DMS53 (cell line): ENCODE measurements around the gene HOXB13.

Experiments used
- DNase-seq: peaks from one replicate; lab custom pipeline; 2025; lab: John Stamatoyannopoulos, UW

The HOXB13 gene

GRCh38 chr17:48704361-48705248 lies 23.9 kb downstream of the HOXB13 start:
- DNase-seq: no peak

DNA sequence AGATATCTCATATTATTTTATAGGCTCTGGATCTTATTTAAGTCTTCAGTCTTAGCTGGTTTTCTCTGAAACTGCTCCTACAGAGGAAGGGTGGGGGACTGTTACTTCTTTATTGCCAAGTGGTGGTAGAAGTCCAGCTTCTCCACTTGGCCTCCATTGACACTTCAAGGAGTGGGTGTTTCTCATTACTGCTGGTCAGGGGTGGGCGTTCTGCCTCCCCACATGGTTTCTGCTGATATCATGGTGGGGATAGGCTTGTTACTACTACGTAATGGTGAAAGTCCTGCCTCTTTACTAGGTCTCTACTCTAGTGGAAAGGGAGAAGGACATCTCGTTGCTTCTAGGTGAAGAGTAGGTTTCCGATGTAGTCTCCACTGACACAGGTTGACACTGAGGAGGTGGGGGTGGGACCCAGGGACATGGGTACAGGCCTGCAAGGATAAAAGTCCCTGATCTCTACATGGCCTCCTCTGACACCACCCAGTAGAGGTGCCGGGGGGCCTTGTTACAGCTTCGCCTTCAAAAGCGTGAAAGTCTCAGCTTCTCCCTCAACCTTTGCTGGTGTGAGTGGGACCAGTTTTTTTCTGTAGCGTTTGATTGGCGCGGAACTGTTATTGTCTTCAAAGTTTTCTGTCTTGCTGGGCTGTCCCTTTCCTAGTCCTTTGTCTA lies 26.6 kb downstream of the HOXB13 start:
- no peak for DNase-seq

DNA sequence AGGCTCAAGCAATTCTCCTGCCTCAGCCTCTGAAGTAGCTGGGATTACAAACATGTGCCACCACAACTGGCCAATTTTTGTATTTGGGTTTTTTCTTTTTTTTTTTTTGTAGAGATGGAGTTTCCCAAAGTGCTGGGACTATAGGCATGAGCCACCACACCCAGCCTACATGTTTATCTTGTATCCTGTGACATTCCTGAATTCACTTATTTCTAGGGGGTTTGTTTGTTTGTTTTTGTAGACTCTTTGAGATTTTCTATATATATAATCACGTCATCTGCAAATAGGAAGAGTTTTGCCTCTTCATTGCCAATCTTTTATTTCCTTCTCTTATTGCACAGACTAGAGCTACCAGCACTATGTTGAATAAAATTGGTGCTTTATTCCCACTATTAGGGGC lies 35.4 kb downstream of the HOXB13 start:
- DNase-seq: no peak

- DNase-seq: no peak
These were observed 36.5 kb downstream of the HOXB13 start for GRCh38 chr17:48692049-48692448.

GRCh38 chr17:48690655-48691054 lies 37.9 kb downstream of the HOXB13 start:
- DNase-seq: no peak

GRCh38 chr17:48681609-48682008 lies 46.9 kb downstream of the HOXB13 start:
- no peak for DNase-seq

DNA sequence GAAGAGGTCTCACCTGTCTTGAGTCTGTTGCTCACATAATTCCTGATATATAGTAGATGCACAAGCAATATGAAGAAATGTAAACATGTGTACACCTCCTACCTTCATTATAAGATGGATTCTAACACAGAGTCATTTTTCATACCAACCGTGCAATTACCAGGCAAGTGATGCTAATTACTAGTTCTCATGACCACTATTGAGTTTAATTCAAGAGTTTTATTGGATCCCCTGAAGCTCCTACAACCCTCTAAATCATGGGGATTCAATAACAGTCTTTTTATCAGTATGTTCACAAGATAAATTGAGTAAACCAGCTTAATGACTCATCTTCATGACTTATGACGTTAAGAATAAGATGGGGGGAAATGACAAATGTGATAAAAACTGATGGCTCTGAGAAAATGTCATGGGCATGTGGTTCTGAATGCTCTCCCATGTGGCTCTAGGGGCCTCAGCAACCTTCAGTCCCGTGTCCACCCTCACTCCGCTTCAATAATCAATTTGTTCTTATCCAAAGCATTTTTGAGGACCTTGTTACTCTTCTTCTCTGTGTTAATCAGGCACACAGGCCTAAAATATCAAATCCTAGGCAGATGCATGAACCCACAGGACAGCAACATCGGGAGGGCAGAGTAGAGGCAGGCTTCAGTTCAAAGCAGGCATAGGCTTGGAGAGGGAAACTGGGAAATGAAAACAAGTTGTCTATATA lies 49.0 kb downstream of the HOXB13 start:
- no peak for DNase-seq

DNA sequence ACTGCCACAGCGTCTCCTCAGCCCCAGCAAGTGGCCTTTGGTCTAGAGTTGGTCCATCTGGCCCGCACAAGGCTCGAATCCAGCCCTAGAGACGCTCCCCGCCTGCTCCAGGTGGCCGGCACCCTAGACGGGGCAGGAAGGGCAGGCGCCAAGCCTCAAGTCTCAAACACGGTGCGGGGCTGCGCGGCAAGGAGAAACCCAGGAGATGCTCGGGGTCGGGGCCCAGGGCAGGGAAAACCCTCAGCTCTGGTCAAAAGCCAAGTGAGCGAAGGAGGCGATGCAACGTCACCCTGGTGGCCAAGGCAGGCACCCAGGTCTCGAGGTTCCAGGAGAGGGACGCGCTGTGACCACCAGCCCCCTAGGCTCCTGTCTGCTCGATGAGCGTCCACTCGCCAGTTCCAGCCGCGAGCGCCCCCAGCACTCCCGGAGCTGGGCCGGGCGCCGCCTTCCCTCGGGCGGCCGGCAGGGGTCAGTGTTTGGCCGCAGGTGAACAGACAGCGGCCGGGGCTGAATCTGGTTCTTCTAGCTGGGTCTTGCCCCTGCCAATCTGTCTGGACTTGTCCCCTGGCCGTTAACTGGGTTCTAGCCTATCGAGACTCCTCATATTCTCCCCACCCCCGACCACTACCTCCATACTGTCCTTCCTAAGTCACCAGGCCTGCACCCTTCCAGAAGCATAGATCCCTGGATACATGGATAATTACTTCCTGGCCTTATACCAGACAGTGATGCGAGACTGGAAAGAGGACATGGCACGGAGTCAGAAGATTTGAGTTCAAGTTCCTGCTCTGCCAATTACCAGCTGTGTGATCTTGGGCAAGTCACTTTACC lies 50.2 kb downstream of the HOXB13 start:
- peak; percentile 71 for DNase-seq

GRCh38 chr17:48676963-48677558 lies 51.5 kb downstream of the HOXB13 start:
- DNase-seq: no peak
